Lower leg skin (tissue), 4 donors: ENCODE results near the gene PGAM5. TPM values are rescaled to one million over a fixed set of nuclear protein-coding genes. Genes with fewer than 3 reads are reported as not detected.

ENCODE experiments used
- DNase-seq, 2 donors: peaks; one replicate each; pipeline ENCODE4 v3.0.0-alpha.2; 2019; ENCODE audit warnings: low spot score in 2 of 2
- H3K4me3 ChIP-seq: fragments of 200-600 bp; sonication (generic); 2 replicates; pipeline ENCODE4 v1.5.1; 2017; ENCODE audit warnings: mild to moderate bottlenecking, low read depth; ENCODE audit not compliant: poor library complexity, severe bottlenecking
- POLR2A ChIP-seq, 2 donors: fragments of 450-650 bp; IDR thresholded peaks; one replicate each; pipeline ENCODE4 v1.6.1; 2016 to 2017; ENCODE audit warnings: antibody characterized with exemption in 2 of 2, mild to moderate bottlenecking in 1 of 2, moderate library complexity in 1 of 2
- WGBS, 2 donors: methylation state at CpG; one replicate each; pipeline ENCODE4 v1.1.5; 2018; 5-methylcytosine and 5-hydroxymethylcytosine counted together
- intact Hi-C: fragments of 100-400 bp; cut with DNase I; formaldehyde crosslinking; loops from one replicate; pipeline ENCODE4 v1.15.0; 2023; ENCODE audit warnings: low total_unique reads
- total RNA-seq, 4 donors: library from RNA; depleted of rRNA; stranded (reverse); fragments of >200 nt; gene quantifications; one replicate each; pipeline ENCODE4 v1.1.0, GENCODE V29; 2016
- TF ChIP-seq, protein P1 (sequence below), 3 donors: fragments of 450-650 bp; IDR thresholded peaks; one replicate each; pipeline ENCODE4 v1.5.1; 2016; ENCODE audit warnings: antibody characterized with exemption in 3 of 3, mild to moderate bottlenecking in 3 of 3, moderate library complexity in 2 of 3

The PGAM5 gene
- total RNA-seq, 4 donors from 2014 or later, result 28.1 to 54.6 (median 32.8) TPM

- TF ChIP-seq, protein P1, sequence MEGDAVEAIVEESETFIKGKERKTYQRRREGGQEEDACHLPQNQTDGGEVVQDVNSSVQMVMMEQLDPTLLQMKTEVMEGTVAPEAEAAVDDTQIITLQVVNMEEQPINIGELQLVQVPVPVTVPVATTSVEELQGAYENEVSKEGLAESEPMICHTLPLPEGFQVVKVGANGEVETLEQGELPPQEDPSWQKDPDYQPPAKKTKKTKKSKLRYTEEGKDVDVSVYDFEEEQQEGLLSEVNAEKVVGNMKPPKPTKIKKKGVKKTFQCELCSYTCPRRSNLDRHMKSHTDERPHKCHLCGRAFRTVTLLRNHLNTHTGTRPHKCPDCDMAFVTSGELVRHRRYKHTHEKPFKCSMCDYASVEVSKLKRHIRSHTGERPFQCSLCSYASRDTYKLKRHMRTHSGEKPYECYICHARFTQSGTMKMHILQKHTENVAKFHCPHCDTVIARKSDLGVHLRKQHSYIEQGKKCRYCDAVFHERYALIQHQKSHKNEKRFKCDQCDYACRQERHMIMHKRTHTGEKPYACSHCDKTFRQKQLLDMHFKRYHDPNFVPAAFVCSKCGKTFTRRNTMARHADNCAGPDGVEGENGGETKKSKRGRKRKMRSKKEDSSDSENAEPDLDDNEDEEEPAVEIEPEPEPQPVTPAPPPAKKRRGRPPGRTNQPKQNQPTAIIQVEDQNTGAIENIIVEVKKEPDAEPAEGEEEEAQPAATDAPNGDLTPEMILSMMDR (IDR thresholded peaks at IDR 0.05), result no peak
- no peak for TF ChIP-seq POLR2A (IDR thresholded peaks at IDR 0.05)
- 47 to 73% methylated on average over 12 of the region's 12 CpGs for WGBS, 2 donors
- H3K4me3 ChIP-seq, result no peak overlapping the region
- intact Hi-C loops, result no loop called here
- DNase-seq, result no peak
Measured at GRCh38 chr12:132695431-132695830, 15.2 kb upstream of the PGAM5 start.

DNA sequence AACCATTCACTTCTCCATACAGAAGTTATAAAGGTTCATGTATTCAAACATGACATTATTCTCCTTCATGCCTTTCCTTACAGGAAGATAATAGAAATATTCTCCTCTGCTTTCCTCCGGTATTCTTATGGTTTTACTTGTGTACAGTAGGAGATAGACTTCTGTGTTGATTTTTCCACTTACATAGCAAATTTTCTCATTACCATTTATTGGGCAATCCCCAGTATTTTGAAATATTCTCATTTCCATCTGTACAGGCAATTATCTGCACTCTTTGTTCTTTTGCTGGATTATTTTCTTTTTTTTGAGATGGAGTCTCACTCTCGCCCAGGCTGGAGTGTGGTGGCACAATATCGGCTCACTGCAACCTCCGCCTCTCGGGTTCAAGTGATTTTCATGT lies 12.3 kb upstream of the PGAM5 start:
- WGBS, 2 donors, result 75 to 89% methylated on average over 5 of the region's 5 CpGs
- DNase-seq, result no peak
- intact Hi-C loops, result no loop called here
- no peak for TF ChIP-seq POLR2A (IDR thresholded peaks at IDR 0.05)
- TF ChIP-seq, protein P1 (IDR thresholded peaks at IDR 0.05), result no peak
- H3K4me3 ChIP-seq, result no peak overlapping the region

- TF ChIP-seq POLR2A (IDR thresholded peaks at IDR 0.05), result no peak
- TF ChIP-seq, protein P1 (IDR thresholded peaks at IDR 0.05), result no peak
- intact Hi-C loops, result no loop called here
- 87 to 93% methylated on average over 10 of the region's 10 CpGs for WGBS, 2 donors
- DNase-seq, result no peak
- no peak overlapping the region for H3K4me3 ChIP-seq
Measured at GRCh38 chr12:132700212-132700822, 10.3 kb upstream of the PGAM5 start.

DNA sequence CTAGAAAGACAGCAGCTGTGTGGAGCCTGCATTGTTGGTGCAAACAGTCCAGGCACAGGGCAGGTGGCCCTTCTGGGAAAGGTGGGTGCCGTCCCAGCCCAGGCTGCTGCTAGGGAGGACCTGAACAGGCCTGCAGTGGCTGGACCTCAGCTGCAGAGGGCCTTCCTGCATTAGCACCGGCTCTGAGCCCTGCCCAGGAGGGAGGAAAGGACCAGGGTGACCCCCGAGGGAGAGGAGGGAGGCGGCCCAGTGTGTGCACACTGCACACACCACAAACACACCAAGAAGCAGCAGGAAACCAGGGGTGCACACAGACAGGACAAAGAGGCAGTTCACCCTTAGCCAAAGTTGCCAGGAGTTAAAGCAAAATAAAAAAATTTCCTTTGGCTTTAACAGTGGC lies 8.0 kb upstream of the PGAM5 start:
- H3K4me3 ChIP-seq, result no peak overlapping the region
- TF ChIP-seq POLR2A (IDR thresholded peaks at IDR 0.05), result no peak
- TF ChIP-seq, protein P1 (IDR thresholded peaks at IDR 0.05), result no peak
- no peak for DNase-seq
- intact Hi-C loops, result no loop called here
- WGBS, 2 donors, result 62 to 92% methylated on average over 4 of the region's 4 CpGs

DNA sequence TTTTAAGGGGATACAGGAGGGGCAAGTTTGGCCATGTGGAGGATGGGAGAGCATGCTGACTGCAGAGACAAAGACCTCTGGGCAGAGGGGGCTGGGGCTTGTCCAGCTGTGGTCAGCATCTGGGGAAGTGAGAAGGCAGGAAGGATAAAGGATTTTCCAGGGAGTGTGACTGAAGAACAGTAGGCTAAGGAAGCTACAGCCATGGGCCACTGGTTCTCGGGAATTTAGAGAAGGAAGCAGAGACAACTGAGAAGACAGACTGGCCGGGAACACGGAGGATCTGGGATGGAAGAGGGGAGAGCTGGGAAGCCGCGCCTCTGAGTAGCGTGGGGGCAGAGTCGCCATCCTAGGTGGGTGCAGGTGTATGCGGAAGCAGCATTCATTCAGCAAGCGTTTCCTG lies 7.0 kb upstream of the PGAM5 start:
- intact Hi-C loops, result no loop called here
- no peak for DNase-seq
- WGBS, 2 donors, result 93 to 96% methylated on average over 9 of the region's 9 CpGs
- no peak for TF ChIP-seq POLR2A (IDR thresholded peaks at IDR 0.05)
- TF ChIP-seq, protein P1 (IDR thresholded peaks at IDR 0.05), result no peak
- no peak overlapping the region for H3K4me3 ChIP-seq

GRCh38 chr12:132707241-132707640 lies 3.4 kb upstream of the PGAM5 start:
- no peak overlapping the region for H3K4me3 ChIP-seq
- WGBS, 2 donors, result 93 to 95% methylated on average over 6 of the region's 6 CpGs
- no peak for DNase-seq
- TF ChIP-seq, protein P1 (IDR thresholded peaks at IDR 0.05), result no peak
- TF ChIP-seq POLR2A (IDR thresholded peaks at IDR 0.05), result no peak
- intact Hi-C loops, result no loop called here
